NCI-H345 (cell line): ENCODE measurements around the gene RECK.
A peak's percentile ranks its signal among the peaks of the same experiment; 100 is the strongest.
"Not testable (repeated sequence)": the region's sequence is repeated elsewhere in the genome, so short reads cannot be mapped to it uniquely, and the experiment has no call there.

Source experiments
- DNase-seq: peaks from one replicate; lab custom pipeline; 2025; lab: John Stamatoyannopoulos, UW

Gene RECK

GRCh38 chr9:36112516-36112915 lies 75.8 kb downstream of the RECK start:
- no peak for DNase-seq

DNA sequence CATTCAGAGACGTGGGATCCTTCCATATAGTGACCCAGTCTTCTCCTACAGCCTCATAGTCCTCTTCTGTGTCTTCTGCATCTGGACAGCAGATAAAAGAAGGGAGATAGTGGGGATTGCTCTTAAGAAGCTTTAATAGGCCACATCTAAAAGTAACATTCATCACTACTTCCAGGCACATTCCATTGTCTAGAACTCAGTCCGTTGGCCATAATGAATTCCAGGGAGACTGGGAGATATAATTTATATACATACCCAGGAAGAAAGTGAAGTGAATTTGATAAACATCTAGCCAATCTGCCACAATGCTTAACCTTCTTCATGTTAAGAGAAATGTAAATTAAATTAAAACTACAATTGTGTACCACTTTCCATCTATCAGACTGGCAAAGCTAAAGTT lies 77.3 kb downstream of the RECK start:
- DNase-seq = no peak

GRCh38 chr9:36116593-36116992 lies 79.9 kb downstream of the RECK start:
- DNase-seq = no peak

DNA sequence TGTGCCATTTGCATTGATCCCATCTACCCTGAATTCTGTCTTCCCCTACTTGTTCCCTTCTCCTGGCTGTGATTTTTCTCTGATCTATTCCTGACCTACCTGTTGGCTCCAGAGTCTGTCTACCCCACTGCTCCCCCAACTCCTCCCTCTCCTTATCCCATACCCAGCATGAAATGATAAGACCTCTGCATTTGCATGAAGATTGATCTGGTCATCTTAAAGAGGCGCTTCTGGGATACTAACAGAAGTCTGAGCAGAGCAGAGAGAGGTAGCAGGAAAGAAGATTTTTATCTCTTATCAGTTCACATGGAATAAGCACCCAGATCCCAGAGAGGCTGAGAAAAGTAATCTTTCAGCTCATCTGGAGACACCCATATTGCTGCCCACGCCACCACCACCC lies 81.5 kb downstream of the RECK start:
- DNase-seq = no peak

DNA sequence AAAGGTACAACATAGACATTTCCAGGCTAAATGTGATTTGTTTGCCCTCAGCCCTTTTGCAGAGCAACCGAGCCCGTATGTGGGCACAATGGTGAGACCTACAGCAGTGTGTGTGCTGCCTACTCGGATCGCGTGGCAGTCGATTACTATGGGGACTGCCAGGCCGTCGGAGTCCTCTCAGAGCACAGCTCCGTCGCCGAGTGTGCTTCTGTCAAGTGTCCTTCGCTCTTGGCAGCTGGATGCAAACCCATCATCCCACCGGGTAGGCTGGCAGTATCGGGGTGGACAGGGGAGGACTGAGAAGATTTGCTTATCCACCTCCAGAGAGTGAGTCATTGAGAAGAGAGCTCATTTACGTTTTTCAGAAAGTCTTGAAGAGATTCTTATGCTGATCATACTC lies 82.0 kb downstream of the RECK start:
- DNase-seq = no peak

GRCh38 chr9:36119476-36119875 lies 82.8 kb downstream of the RECK start:
- no peak for DNase-seq

DNA sequence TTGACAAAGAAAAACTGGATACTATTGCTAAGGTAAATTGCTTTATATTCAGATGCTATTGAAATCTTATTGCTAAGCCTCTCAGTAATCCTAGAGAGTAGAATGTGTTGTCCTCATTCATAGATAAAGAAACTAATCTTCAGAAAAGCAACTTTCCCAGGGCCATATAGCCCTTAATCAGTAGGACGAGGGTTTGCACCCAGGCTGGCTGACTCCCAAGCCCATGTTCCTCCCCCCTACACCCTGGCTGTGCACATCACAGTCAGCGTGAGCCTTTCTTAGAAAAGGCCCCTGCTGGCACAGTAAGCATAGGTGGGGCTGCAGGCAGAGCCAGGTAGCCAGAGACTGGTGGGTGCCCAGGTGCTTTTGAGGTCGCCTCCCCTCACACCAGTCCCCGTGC lies 84.0 kb downstream of the RECK start:
- no peak for DNase-seq

DNA sequence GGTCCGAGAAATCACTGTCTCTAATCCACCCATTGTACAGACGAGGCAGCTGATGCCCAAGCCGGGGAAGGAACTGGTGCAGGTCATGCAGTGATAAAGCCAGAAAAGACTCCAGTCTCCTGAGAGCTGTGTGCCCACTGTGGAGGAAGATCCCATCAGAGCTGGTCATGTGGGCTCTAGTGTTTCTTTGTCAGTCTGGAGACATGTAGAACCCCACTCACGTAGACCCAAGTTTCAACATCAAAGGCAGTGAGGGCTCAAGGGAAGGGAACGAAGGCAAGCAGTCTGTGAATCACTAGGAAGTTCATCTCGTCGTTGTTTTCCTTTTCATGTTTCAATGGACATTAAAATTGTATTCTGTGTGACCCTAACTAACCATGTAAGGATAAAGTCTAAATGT lies 85.3 kb downstream of the RECK start:
- no peak for DNase-seq

DNA sequence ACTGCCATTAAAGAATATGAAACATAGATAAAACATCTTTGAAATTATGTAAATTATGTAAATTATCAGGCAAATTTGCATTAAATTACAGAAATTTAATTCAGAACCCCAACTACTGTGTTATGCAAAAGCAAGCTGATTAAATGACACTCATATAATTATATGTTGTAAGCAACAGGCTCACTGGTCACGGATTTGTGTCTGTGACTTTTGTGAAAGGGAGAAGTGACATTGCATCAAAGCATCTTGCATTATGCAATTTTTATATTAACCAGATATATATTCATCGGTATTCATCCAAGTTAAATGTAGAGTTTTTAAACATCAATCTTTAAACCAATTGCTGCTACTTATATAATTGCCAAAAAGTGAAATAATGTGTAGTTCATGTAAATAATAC lies 86.8 kb downstream of the RECK start:
- no peak for DNase-seq

GRCh38 chr9:36125062-36125855 lies 88.5 kb downstream of the RECK start:
- no peak for DNase-seq

DNA sequence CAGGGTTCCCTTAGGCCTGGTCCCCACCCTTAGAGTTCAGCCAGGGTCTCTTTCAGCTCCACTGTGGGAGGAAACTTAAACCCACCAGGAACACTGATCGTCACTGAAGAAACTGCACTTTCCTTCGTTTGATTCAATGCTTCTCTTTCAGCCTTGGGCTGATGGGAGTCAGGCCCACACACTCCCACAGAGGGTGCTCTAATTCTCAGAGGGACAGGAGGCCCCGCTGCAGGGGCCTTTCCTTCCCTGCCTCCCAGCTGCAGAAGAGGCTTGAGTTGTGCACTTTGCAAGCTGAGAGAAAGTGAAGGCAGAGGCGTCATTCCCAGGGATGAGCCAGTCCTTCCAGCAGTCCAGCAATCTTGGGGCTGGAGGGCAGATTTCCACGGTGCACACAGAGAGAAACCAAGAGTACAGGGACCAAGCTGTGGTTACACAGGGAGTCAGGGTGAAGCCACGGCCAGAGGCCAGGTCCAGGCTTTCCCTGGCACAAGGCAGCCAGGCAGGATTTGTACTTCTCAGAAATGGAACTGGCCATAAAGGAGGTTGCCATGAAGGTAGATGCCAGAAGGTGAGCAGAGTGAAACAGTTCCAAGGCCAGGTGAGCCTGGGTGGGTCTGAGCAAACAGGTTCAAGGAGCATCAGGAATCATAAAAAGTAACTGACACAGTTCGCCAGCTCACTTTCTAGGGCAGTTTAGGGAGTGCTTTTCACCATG lies 89.5 kb downstream of the RECK start:
- DNase-seq = no peak

GRCh38 chr9:36127652-36128244 lies 91.0 kb downstream of the RECK start:
- DNase-seq = no peak

DNA sequence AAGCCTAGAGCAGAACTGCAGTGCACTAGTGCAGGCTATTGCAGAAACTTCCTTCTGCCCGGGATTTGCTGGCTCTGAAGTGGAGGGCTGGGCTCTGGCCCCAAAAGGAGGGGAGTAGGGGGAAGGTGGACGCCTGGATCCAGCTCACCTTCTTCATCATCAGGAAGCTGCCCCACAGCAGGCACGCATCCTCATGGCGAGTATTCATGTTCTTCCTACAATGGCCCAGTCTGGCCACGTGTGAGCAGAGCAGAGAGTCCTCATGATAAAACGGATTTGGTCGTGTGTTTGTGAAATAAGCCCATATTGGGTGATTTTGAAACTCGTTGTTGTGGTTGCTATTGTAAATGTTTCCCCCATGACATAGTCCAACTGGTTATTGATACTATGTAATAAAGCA lies 91.6 kb downstream of the RECK start:
- DNase-seq = no peak

DNA sequence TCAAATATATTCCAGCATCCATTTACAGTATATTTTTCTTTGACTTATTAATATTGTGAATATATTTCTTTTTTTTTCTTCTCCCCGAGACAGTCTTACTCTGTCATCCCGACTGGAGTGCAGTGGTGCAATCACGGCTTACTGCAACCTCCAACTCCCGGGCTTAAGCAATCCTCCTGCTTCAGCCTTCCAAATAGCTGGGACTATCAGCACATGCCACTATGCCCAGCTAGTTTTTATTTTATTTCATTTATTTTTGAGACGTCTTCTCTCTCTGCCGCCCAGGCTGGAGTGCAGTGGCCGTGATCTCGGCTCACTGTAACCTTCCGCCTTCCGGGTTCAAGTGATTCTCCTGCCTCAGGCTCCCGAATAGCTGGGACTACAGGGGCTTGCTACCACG lies 92.4 kb downstream of the RECK start:
- no peak for DNase-seq

DNA sequence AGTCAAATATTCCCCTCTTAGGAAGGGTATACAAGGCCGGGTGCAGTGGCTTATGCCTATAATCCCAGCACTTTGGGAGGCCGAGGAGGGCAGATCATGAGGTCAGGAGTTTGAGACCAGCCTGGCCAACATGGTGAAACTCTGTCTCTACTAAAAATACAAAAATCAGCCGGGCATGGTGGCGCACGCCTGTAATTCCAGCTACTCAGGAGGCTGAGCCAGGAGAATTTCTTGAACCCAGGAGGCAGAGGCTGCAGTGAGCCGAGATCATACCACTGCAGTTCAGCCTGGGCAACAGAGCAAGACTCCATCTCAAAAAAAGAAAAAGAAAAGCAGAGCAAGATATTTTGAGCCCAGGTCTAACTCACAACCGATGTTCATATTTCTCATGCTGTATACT lies 95.0 kb downstream of the RECK start:
- DNase-seq = not testable (repeated sequence)

GRCh38 chr9:36132086-36132485 lies 95.4 kb downstream of the RECK start:
- no peak for DNase-seq

DNA sequence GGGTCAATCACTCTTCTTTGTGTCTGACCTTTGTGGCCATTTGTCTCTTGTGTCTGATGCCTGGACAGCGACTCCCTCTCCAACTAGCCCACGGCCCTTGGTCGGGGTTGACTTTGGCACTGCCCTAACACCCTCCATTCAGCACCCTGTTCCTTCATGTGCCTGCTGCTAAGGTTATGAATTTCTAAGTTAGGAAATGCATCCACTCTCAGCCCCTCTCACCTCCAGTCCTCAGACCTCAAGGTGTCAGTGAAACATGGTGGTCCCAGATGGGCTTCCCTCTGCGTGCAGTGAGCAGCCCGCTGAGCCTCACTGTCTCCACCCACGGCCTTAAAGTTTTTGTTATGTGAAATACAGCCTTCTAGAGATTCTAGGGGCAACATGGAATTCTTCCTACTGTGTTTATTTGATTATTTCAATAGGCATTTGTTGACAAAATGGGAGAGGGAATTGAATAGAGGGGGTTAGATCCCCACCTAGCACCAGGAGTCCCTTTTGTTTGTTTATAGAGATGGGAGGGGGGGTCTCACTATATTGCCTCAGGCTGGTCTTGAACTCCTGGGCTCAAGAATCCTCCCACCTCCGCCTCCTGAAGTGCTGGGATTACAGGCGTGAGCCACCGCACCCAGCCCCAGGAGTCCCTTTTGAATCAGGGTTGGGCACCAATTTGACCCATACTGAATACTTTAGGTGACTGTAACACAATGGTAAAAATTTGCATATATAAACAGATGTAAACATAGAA lies 98.2 kb downstream of the RECK start:
- DNase-seq = no peak

GRCh38 chr9:36135741-36136271 lies 99.1 kb downstream of the RECK start:
- DNase-seq = no peak

DNA sequence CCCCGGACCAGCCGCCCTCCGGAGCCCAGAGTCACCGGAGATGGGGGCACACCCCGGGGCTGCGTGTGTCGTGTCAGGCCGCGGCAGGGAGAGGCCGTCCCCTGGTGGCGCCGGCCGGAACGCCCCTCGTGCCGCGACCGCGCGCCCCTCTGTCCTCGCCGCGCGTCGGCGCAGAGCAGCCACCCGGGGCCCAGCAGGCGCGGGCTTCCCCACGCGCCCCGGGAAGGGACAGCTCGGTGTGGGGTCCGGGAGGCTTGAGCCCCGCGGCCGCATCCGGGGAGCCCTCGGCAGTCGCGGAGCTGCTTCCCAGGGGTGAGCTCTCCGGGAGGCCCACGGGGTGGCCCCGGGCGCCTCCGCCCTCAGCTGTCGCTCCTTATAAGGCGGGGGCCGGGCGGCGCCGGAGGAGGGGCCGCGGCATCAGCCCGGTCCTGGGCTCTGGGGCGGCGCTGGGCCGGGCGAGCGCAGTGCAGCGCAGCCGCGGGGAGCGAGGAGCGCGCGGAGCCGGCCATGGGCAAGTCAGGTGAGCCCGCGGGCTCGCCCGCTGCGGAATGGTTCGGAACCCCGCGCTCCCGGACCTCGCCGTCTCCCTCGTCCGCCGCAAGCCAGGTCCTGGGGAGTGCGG lies 99.7 kb downstream of the RECK start, which contains the start of gene GLIPR2:
Gene GLIPR2 (plus strand): TSS at position 462 of the 622 bp plus-strand sequence. CDS start 46 bp downstream, at position 508.
- DNase-seq = peak; percentile 38

DNA sequence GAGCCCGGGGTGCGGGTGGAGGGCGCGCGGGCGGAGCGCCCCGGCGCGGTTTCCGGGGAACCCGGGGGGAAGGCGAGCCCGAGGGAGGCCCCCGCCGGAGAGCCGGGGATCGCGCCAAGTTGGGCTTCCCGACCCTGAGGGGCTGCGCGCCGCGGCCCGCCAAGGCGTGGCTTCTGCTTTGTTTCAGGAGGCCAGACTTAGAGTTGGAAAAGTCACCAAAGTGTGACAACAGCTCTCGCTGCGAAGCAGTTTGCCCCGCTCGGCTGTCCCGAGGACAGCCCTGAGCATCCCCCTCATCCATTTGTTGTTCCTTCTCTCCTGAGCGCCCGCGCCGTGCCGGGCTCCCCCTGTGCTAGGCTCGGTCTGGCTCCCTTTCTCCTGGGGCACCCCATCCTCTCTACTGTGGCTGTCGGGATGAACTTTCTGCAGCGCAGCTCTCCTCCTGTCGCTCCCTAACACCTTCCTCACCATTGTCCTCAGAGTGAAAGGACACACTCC lies 100.2 kb downstream of the RECK start:
- DNase-seq = no peak

GRCh38 chr9:36137392-36138004 lies 100.8 kb downstream of the RECK start:
- DNase-seq = no peak
